GM12873 (cell line): Measurements from ENCODE around the gene CMSS1.

Experiments
- CTCF ChIP-seq: IDR thresholded peaks from 2 replicates; pipeline ENCODE4 v1.5.1; 2012; ENCODE audit warnings: low read depth, mild to moderate bottlenecking, moderate library complexity, low read length, control low read depth; ENCODE audit not compliant: insufficient read depth; ENCODE audit errors: missing control alignments

CMSS1 gene

GRCh38 chr3:99928771-99929744 lies 111.4 kb downstream of the CMSS1 start:
- no peak for TF ChIP-seq CTCF

- no peak for TF ChIP-seq CTCF
Measured at GRCh38 chr3:99929745-99930139, 112.1 kb downstream of the CMSS1 start.

- no peak for TF ChIP-seq CTCF
Measured at GRCh38 chr3:99931059-99931458, 113.4 kb downstream of the CMSS1 start.

- TF ChIP-seq CTCF, result no peak
Measured at GRCh38 chr3:99933971-99934750, 116.5 kb downstream of the CMSS1 start.

GRCh38 chr3:99934975-99935797 lies 117.5 kb downstream of the CMSS1 start:
- no peak for TF ChIP-seq CTCF

GRCh38 chr3:99938270-99938911 lies 120.7 kb downstream of the CMSS1 start:
- no peak for TF ChIP-seq CTCF

- no peak for TF ChIP-seq CTCF
Measured at GRCh38 chr3:99939876-99940275, 122.2 kb downstream of the CMSS1 start.
